Effector memory CD8-positive, alpha-beta T cell (primary cell): Measurements from ENCODE around the gene NUBP1.

Experiments used
- ATAC-seq: fragments of 150-1000 bp; cut with Tn5 transposase; replicated peaks from 2 replicates; pipeline ENCODE4 v1.10.0; 2021; ENCODE audit warnings: mild to moderate bottlenecking, moderate library complexity
- DNase-seq, 3 experiments: peaks; one replicate each; pipeline ENCODE4 v3.0.0; 2021
- H3K27ac Mint-ChIP-seq, 2 donors: one replicate each; pipeline ENCODE4 v1.8.0; 2022; ENCODE audit warnings: mild to moderate bottlenecking in 2 of 2, mixed read lengths in 2 of 2, moderate library complexity in 2 of 2
- H3K27me3 Mint-ChIP-seq, 2 donors: one replicate each; pipeline ENCODE4 v1.8.0; 2022; ENCODE audit warnings: mixed read lengths in 2 of 2
- H3K36me3 Mint-ChIP-seq: one replicate; pipeline ENCODE4 v1.8.0; 2022; ENCODE audit warnings: mild to moderate bottlenecking, moderate library complexity, mixed read lengths; ENCODE audit not compliant: insufficient read depth
- H3K4me1 Mint-ChIP-seq, 2 donors: one replicate each; pipeline ENCODE4 v1.8.0; 2022; ENCODE audit warnings: low read depth in 2 of 2, mixed read lengths in 2 of 2
- H3K4me3 Mint-ChIP-seq, 2 donors: one replicate each; pipeline ENCODE4 v1.8.0; 2022; ENCODE audit warnings: mild to moderate bottlenecking in 2 of 2, mixed read lengths in 2 of 2, moderate library complexity in 2 of 2
- H3K9me3 Mint-ChIP-seq, 2 donors: one replicate each; pipeline ENCODE4 v1.8.0; 2022; ENCODE audit warnings: mixed read lengths in 2 of 2
- total RNA-seq, 9 experiments: gene quantifications; one replicate each; lab custom pipeline; 2026; lab: John Stamatoyannopoulos, UW

The NUBP1 gene
- total RNA-seq = 14.1 to 43.1 (median 23.6) reads per million in 9 experiments

- H3K27ac Mint-ChIP-seq = peak within 1 kb of the TSS; percentile 94 to 97
- ATAC-seq (peak; percentile 91), DNase-seq (peak; percentile 99 to 100 (median 99))
- no peaks in the 10 kb centered on the region for H3K27me3 Mint-ChIP-seq
- H3K9me3 Mint-ChIP-seq = no peaks in the 10 kb centered on the region
- peaks cover 26 to 33% of the 10 kb centered on the region in 2 donors for H3K4me1 Mint-ChIP-seq
- H3K36me3 Mint-ChIP-seq = peaks cover 33% of the 10 kb centered on the region
- peak within 1 kb of the TSS; percentile 87 to 91 for H3K4me3 Mint-ChIP-seq
These were observed at the start of gene NUBP1 for GRCh38 chr16:10743610-10744369. Gene NUBP1 (plus strand): TSS chr16:10743842. CDS start chr16:10743864, 22 bp downstream.

DNA sequence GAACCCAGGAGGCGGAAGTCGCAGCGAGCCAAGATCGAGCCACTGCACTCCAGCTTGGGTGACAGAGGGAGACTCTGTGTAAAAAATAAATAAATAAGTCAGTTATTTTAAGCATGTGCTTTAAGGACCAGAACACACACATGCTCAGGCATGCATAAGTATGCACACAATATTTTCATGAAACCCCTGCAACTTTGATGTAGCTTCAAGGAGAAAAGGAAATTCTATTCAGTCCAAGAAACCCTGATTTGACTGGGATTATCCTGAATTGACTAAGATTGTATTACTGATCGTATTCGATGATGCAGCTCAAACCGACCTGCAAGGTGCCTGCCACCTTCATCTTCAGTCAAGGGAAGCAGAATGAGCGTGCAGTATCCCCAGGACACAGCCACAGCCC, 49.8 kb upstream of the NUBP1 start:
- ATAC-seq = no peak
- H3K27me3 Mint-ChIP-seq = peaks cover 52 to 72% of the 10 kb centered on the region in 2 donors
- no peaks in the 10 kb centered on the region for H3K4me1 Mint-ChIP-seq
- no peak overlapping the region for H3K27ac Mint-ChIP-seq
- H3K36me3 Mint-ChIP-seq = no peaks in the 10 kb centered on the region
- no peak overlapping the region for H3K4me3 Mint-ChIP-seq
- no peak for DNase-seq
- H3K9me3 Mint-ChIP-seq = no peaks in the 10 kb centered on the region

- H3K4me3 Mint-ChIP-seq = no peak overlapping the region
- H3K4me1 Mint-ChIP-seq = no peaks in the 10 kb centered on the region
- DNase-seq (no peak), ATAC-seq (no peak)
- no peaks in the 10 kb centered on the region for H3K9me3 Mint-ChIP-seq
- no peak overlapping the region for H3K27ac Mint-ChIP-seq
- no peaks in the 10 kb centered on the region for H3K36me3 Mint-ChIP-seq
- H3K27me3 Mint-ChIP-seq = peaks cover 48 to 70% of the 10 kb centered on the region in 2 donors
These were observed 49.3 kb upstream of the NUBP1 start for GRCh38 chr16:10694306-10694705.

GRCh38 chr16:10694830-10695229, 48.8 kb upstream of the NUBP1 start, which contains the start of gene TEKT5:
Gene TEKT5 (minus strand): TSS chr16:10694930. CDS start chr16:10694873, 57 bp downstream.
- DNase-seq (no peak), ATAC-seq (no peak)
- Mint-ChIP-seq H3K4me1 (no peaks in the 10 kb centered on the region), H3K4me3 (no peak within 1 kb of the TSS), H3K36me3 (no peaks in the 10 kb centered on the region), H3K9me3 (no peaks in the 10 kb centered on the region), H3K27me3 (peaks cover 43 to 65% of the 10 kb centered on the region in 2 donors), H3K27ac (no peak within 1 kb of the TSS)

DNA sequence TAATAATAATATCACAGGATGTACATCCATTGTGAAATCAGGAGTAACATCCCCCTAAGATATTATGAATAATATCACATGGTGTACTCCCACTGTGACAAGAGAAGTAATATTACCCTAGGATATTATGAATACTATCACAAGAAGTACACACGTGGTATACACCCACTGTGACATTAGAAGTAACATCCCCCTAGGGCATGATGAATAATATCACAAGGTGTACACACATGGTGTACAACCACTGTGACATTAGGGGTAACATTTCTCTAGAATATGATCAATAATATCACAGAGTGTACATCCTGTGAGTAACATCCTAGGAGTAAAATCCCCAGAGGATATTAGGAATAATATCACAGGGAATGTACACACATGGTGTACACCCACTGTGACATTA, 43.9 kb upstream of the NUBP1 start:
- H3K4me1 Mint-ChIP-seq = no peaks in the 10 kb centered on the region
- H3K4me3 Mint-ChIP-seq = no peak overlapping the region
- peaks cover 11 to 18% of the 10 kb centered on the region in 2 donors for H3K27me3 Mint-ChIP-seq
- H3K27ac Mint-ChIP-seq = no peak overlapping the region
- H3K9me3 Mint-ChIP-seq = no peaks in the 10 kb centered on the region
- H3K36me3 Mint-ChIP-seq = no peaks in the 10 kb centered on the region
- DNase-seq (no peak), ATAC-seq (no peak)

- no peak overlapping the region for H3K4me3 Mint-ChIP-seq
- H3K27me3 Mint-ChIP-seq = peaks cover 32 to 35% of the 10 kb centered on the region in 2 donors
- no peak for DNase-seq
- no peaks in the 10 kb centered on the region for H3K36me3 Mint-ChIP-seq
- no peak overlapping the region for H3K27ac Mint-ChIP-seq
- no peak for ATAC-seq
- no peaks in the 10 kb centered on the region for H3K9me3 Mint-ChIP-seq
- H3K4me1 Mint-ChIP-seq = no peaks in the 10 kb centered on the region
These were observed 34.7 kb upstream of the NUBP1 start for GRCh38 chr16:10708969-10709368.

DNA sequence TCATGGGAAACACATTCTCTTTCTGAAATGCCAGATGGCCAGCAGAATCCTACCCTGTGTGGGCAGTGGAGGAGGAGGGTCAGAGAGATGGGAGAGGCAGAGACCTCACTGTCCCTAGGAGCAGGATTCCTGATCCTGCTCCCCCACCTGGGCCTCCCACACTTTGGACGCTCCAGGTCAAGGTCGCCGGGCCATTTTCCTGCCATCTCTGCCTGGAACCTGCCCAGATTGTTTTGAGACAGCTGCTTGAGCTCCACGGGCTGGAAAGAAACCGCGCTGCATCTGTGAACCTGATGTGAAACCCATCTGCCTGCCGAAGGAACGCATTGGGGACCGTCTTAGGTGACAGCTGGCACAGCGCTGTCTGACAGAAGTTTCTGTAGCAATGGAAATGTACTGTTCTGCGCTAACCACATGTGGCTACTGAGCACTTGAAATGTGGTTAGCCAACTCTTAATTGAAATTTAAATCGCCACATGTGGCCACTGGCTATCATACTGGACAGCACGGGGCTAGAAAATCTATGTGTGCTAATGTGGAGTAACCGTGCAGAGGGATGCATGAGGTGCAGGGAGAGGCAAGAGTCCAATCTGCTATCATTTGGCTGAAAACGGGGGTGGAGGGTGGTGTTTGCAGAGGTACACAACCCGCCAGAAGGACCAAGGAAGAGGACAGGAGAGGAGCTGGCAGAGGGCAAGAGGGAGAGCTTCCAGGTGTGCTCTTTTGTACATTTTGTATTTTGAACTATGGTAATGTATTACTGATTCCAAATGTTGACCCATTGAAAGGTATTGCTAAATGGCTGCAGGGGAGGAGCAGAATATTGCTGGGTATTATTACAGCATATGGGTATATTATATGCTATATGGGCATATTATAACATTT, 15.4 kb upstream of the NUBP1 start:
- DNase-seq (no peak), ATAC-seq (no peak)
- no peaks in the 10 kb centered on the region for H3K4me1 Mint-ChIP-seq
- H3K27ac Mint-ChIP-seq = no peak overlapping the region
- H3K36me3 Mint-ChIP-seq = no peaks in the 10 kb centered on the region
- H3K4me3 Mint-ChIP-seq = no peak overlapping the region
- H3K27me3 Mint-ChIP-seq = peaks cover 7% of the 10 kb centered on the region in 2 donors
- no peaks in the 10 kb centered on the region for H3K9me3 Mint-ChIP-seq

DNA sequence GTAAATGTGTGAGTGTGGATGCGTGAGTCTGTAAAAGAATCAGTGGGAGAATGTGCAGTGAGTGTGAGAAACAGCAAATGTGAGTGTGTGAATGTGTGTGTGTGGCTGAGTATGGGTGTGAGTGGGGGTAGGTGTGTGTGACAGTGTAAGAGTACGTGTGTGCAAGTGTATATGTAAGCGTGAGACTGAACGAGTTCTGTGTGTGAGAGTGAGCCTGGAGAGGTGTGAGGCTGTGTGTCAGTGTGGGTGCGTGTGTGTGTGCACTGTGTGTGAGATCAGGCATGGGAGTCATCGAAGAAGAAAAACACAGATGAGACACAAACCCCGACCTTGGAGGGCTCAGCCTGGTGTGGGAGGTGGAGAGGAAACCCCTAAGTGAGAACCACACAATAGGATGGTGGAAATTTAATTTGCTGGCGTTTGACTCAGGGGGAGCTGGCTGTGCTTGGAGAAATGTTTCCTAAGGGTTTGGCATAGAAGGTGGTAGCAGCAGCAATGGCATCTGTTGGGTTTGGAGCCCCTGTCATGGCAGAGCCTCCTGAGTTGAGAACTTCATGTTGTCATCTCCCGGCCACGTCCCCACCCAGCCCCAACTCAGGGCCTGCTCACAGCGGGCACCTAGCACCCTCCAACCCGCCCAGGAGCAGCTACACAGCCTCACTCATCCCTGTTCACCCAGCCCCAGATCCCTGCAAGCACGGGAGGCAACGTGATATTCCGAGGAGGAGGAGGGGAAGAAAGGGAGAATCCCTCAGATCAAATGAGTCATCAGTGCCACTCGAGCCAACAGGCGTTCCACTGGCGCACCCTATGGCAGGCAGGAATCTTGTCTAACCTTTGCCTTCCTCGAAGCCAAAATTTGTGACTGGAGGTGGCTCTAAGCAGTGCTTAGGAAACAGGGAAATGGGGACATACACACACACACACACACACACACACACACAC, 14.3 kb upstream of the NUBP1 start:
- ATAC-seq = no peak
- H3K4me1 Mint-ChIP-seq = no peaks in the 10 kb centered on the region
- no peak overlapping the region for H3K4me3 Mint-ChIP-seq
- no peaks in the 10 kb centered on the region for H3K36me3 Mint-ChIP-seq
- no peaks in the 10 kb centered on the region for H3K9me3 Mint-ChIP-seq
- no peak for DNase-seq
- peaks cover 7% of the 10 kb centered on the region in 2 donors for H3K27me3 Mint-ChIP-seq
- H3K27ac Mint-ChIP-seq = no peak overlapping the region

GRCh38 chr16:10731790-10732189, 11.9 kb upstream of the NUBP1 start:
- H3K4me3 Mint-ChIP-seq = no peak overlapping the region
- no peaks in the 10 kb centered on the region for H3K36me3 Mint-ChIP-seq
- no peaks in the 10 kb centered on the region for H3K27me3 Mint-ChIP-seq
- H3K9me3 Mint-ChIP-seq = no peaks in the 10 kb centered on the region
- no peaks in the 10 kb centered on the region for H3K4me1 Mint-ChIP-seq
- ATAC-seq (no peak), DNase-seq (no peak)
- H3K27ac Mint-ChIP-seq = no peak overlapping the region

- peak overlapping the region; percentile 71 to 84 for H3K27ac Mint-ChIP-seq
- peaks cover 6 to 12% of the 10 kb centered on the region in 2 donors for H3K4me1 Mint-ChIP-seq
- H3K36me3 Mint-ChIP-seq = peaks cover 2% of the 10 kb centered on the region
- no peaks in the 10 kb centered on the region for H3K9me3 Mint-ChIP-seq
- H3K4me3 Mint-ChIP-seq = peak overlapping the region; percentile 52 to 69
- ATAC-seq = peak; percentile 86
- peak; percentile 72 to 78 (median 77) for DNase-seq
- no peaks in the 10 kb centered on the region for H3K27me3 Mint-ChIP-seq
These were observed 6.5 kb upstream of the NUBP1 start for GRCh38 chr16:10737068-10737625.

DNA sequence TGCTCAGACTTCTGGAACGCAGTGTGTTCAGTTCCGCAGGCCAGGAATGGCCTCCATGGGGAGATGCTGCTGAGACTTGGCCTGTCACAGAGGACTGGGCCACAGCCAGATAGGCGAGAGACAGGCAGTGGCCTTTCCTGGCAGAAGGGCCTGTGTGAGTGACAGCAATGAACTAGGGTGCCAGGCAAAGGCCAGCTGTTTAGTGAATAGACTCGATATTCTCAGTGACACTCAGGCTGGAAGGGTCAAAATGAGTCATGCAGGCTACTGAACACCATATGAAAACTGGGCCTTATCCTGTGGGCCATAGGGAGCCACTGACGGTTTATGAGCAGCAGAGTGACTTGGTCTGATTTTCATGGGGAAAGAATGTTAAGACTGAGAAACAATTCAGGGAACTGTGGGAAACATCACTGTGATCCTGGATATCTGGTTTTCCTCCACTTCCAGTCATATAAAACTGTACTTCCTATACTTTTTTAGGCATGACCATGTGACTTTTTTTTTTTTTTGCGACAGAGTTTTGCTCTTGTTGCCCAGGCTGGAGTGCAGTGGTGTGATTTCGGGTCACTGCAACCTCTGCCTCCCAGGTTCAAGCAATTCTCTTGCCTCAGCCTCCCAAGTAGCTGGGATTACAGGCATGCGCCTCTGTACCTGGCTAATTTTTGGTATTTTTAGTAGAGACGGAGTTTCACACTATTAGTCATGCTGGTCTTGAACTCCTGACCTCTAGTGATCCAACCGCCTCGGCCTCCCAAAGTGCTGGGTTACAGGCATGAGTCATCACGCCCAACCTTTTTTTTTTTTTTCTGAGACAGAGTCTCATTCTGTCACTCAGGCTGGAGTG, 5.2 kb upstream of the NUBP1 start:
- ATAC-seq = peak; percentile 28
- H3K9me3 Mint-ChIP-seq = no peaks in the 10 kb centered on the region

More for the DNA sequence above, 5.2 kb upstream of the NUBP1 start:
- Mint-ChIP-seq H3K27me3 (no peaks in the 10 kb centered on the region), H3K4me1 (peaks cover 12 to 16% of the 10 kb centered on the region in 2 donors), H3K36me3 (peaks cover 6% of the 10 kb centered on the region), H3K4me3 (no peak overlapping the region), H3K27ac (peak overlapping the region; percentile 31 to 53)
- DNase-seq = peak in 2 of 3 experiments; percentile 13 to 28
